ENCODE results near the gene EFCAB14.

EFCAB14 gene

GRCh38 chr1:46684670-46685069, 34.2 kb downstream of the EFCAB14 start:
- H3K9me3 ChIP-seq, result no peaks in the 10 kb centered on the region
- H3K4me1 ChIP-seq, result no peaks in the 10 kb centered on the region
- H3K36me3 ChIP-seq, result peaks cover 6% of the 10 kb centered on the region
- no peak overlapping the region for H3K4me3 ChIP-seq (ENCODE audit: low read depth, low read length)
- no peak for DNase-seq
- TF ChIP-seq CTCF (IDR thresholded peaks at IDR 0.05; ENCODE audit: low read depth, low read length), result no peak
- no peaks in the 10 kb centered on the region for H3K27me3 ChIP-seq

- no peak overlapping the region for H3K4me3 ChIP-seq (ENCODE audit: low read depth, low read length)
- H3K27me3 ChIP-seq, result no peaks in the 10 kb centered on the region
- no peaks in the 10 kb centered on the region for H3K4me1 ChIP-seq
- no peak for TF ChIP-seq CTCF (IDR thresholded peaks at IDR 0.05; ENCODE audit: low read depth, low read length)
- H3K9me3 ChIP-seq, result no peaks in the 10 kb centered on the region
- H3K36me3 ChIP-seq, result peaks cover 6% of the 10 kb centered on the region
- no peak for DNase-seq
Measured at GRCh38 chr1:46682064-46682463, 36.9 kb downstream of the EFCAB14 start.

- TF ChIP-seq CTCF (IDR thresholded peaks at IDR 0.05; ENCODE audit: low read depth, low read length), result no peak
- no peaks in the 10 kb centered on the region for H3K4me1 ChIP-seq
- DNase-seq, result no peak
- no peak overlapping the region for H3K4me3 ChIP-seq (ENCODE audit: low read depth, low read length)
- no peaks in the 10 kb centered on the region for H3K9me3 ChIP-seq
- peaks cover 6% of the 10 kb centered on the region for H3K36me3 ChIP-seq
- no peaks in the 10 kb centered on the region for H3K27me3 ChIP-seq
Measured at GRCh38 chr1:46681333-46682034, 37.4 kb downstream of the EFCAB14 start.

- Histone ChIP-seq H3K27me3 (no peaks in the 10 kb centered on the region), H3K9me3 (no peaks in the 10 kb centered on the region), H3K4me3 (ENCODE audit: low read depth, low read length) (no peak overlapping the region), H3K4me1 (no peaks in the 10 kb centered on the region), H3K36me3 (peaks cover 6% of the 10 kb centered on the region)
- TF ChIP-seq CTCF (IDR thresholded peaks at IDR 0.05; ENCODE audit: low read depth, low read length), result no peak
- no peak for DNase-seq
Measured at GRCh38 chr1:46679789-46680573, 38.9 kb downstream of the EFCAB14 start.

GRCh38 chr1:46677339-46677738, 41.6 kb downstream of the EFCAB14 start:
- H3K27me3 ChIP-seq, result no peaks in the 10 kb centered on the region
- no peak for TF ChIP-seq CTCF (IDR thresholded peaks at IDR 0.05; ENCODE audit: low read depth, low read length)
- H3K4me1 ChIP-seq, result no peaks in the 10 kb centered on the region
- no peak for DNase-seq
- no peaks in the 10 kb centered on the region for H3K9me3 ChIP-seq
- H3K4me3 ChIP-seq (ENCODE audit: low read depth, low read length), result no peak overlapping the region
- H3K36me3 ChIP-seq, result peaks cover 6% of the 10 kb centered on the region

- Histone ChIP-seq H3K4me1 (no peaks in the 10 kb centered on the region), H3K4me3 (ENCODE audit: low read depth, low read length) (no peak overlapping the region), H3K27me3 (no peaks in the 10 kb centered on the region), H3K36me3 (peaks cover 6% of the 10 kb centered on the region), H3K9me3 (no peaks in the 10 kb centered on the region)
- no peak for DNase-seq
- no peak for TF ChIP-seq CTCF (IDR thresholded peaks at IDR 0.05; ENCODE audit: low read depth, low read length)
Measured at GRCh38 chr1:46676531-46676930, 42.4 kb downstream of the EFCAB14 start.

Measured in BE2C (cell line).